SK-N-SH (cell line): Measurements from ENCODE around the gene CCDC47. TPM values are rescaled to one million over a fixed set of nuclear protein-coding genes. Genes with fewer than 3 reads are reported as not detected.

Source experiments
- CTCF ChIA-PET: fragments of 300-600, 350-600 bp; formaldehyde crosslinking; extraction: SDS; loops from one replicate; lab custom pipeline; 2021; lab: Yijun Ruan, JAX
- POLR2A ChIA-PET: fragments of 350-600 bp; sonication (Branson Sonifier 250); formaldehyde crosslinking; extraction: SDS; loops from one replicate; lab custom pipeline; 2020; ENCODE audit warnings: antibody characterized with exemption, inconsistent platforms; lab: Yijun Ruan, JAX
- DNase-seq: peaks from one replicate; pipeline ENCODE4 v3.0.0; 2012
- H2AFZ ChIP-seq: fragments of 200-600 bp; sonication (generic); 2 replicates; pipeline ENCODE4 v1.8.1; 2016; ENCODE audit warnings: antibody characterized with exemption, mild to moderate bottlenecking, low read depth
- H3F3A ChIP-seq: fragments of 200-600 bp; sonication (generic); replicated peaks from 2 replicates; pipeline ENCODE3; 2016; ENCODE audit warnings: antibody characterized with exemption, mild to moderate bottlenecking; ENCODE audit not compliant: insufficient read depth
- H3K27ac ChIP-seq, 2 experiments: fragments of 200-500 bp in 1 of 2; fragments of 200-600 bp in 1 of 2; sonication (Bioruptor generic) in 1 of 2; sonication (generic), shearing (Covaris generic) in 1 of 2; 2 replicates each; pipeline versions ENCODE4 v1.5.1 to v1.6.1; 2014 to 2016; ENCODE audit warnings: low read depth in 2 of 2, inconsistent platforms in 1 of 2, low read length in 1 of 2, mild to moderate bottlenecking in 1 of 2, mixed read lengths in 1 of 2
- H3K27me3 ChIP-seq: fragments of 200-600 bp; sonication (generic), shearing (Covaris generic); 2 replicates; pipeline ENCODE4 v1.6.1; 2016; ENCODE audit warnings: mixed run types; ENCODE audit not compliant: insufficient read depth
- H3K36me3 ChIP-seq, 2 experiments: fragments of 200-500 bp in 1 of 2; fragments of 200-600 bp in 1 of 2; sonication (Bioruptor generic) in 1 of 2; sonication (generic) in 1 of 2; replicated peaks in 1 of 2; 2 replicates each; pipeline versions ENCODE3 to v1.5.1; 2014 to 2016; ENCODE audit warnings: low read length in 1 of 2, mild to moderate bottlenecking in 1 of 2; ENCODE audit not compliant: insufficient read depth in 2 of 2, control insufficient read depth in 1 of 2
- H3K4me1 ChIP-seq, 2 experiments: fragments of 200-500 bp in 1 of 2; fragments of 200-600 bp in 1 of 2; sonication (Bioruptor generic) in 1 of 2; sonication (generic), shearing (Covaris generic) in 1 of 2; 2 replicates each; pipeline versions ENCODE4 v1.5.1 to v1.6.1; 2014 to 2016; ENCODE audit warnings: low read depth in 1 of 2, low read length in 1 of 2, mixed run types in 1 of 2; ENCODE audit not compliant: insufficient read depth in 2 of 2, control insufficient read depth in 1 of 2
- H3K4me2 ChIP-seq: fragments of 200-600 bp; sonication (generic), shearing (Covaris generic); 2 replicates; pipeline ENCODE4 v1.6.1; 2017; ENCODE audit warnings: mixed run types
- H3K4me3 ChIP-seq, 2 experiments: fragments of 200-500 bp in 1 of 2; fragments of 200-600 bp in 1 of 2; sonication (Bioruptor generic) in 1 of 2; sonication (generic), shearing (Covaris generic) in 1 of 2; 2 replicates each; pipeline versions ENCODE4 v1.5.1 to v1.8.1; 2014 to 2016; ENCODE audit warnings: low read depth in 2 of 2, inconsistent platforms in 1 of 2, low read length in 1 of 2, mild to moderate bottlenecking in 1 of 2, mixed read lengths in 1 of 2, moderate library complexity in 1 of 2
- H3K79me2 ChIP-seq: fragments of 200-600 bp; sonication (generic); 2 replicates; pipeline ENCODE4 v1.8.1; 2017; ENCODE audit warnings: mild to moderate bottlenecking; ENCODE audit not compliant: insufficient read depth
- H3K9ac ChIP-seq: fragments of 200-600 bp; sonication (generic); 2 replicates; pipeline ENCODE4 v1.6.1; 2017; ENCODE audit warnings: mixed run types
- H3K9me2 ChIP-seq: fragments of 200-600 bp; sonication (generic); 2 replicates; pipeline ENCODE4 v1.6.1; 2017; ENCODE audit warnings: mixed run types
- H3K9me3 ChIP-seq: fragments of 200-600 bp; sonication (generic); 2 replicates; pipeline ENCODE4 v1.6.1; 2017; ENCODE audit warnings: mixed run types, mild to moderate bottlenecking, moderate library complexity
- H4K20me1 ChIP-seq: fragments of 200-600 bp; sonication (generic); 2 replicates; pipeline ENCODE4 v1.6.1; 2017; ENCODE audit warnings: mild to moderate bottlenecking, mixed run types; ENCODE audit not compliant: insufficient read depth
- FOXM1 ChIP-seq: IDR thresholded peaks from 2 replicates; pipeline ENCODE4 v1.4.0; 2012; ENCODE audit warnings: low read depth, mild to moderate bottlenecking
- RAD21 ChIP-seq: IDR thresholded peaks from 2 replicates; pipeline ENCODE4 v1.6.1; 2012; ENCODE audit warnings: mild to moderate bottlenecking, low read length
- SMC3 ChIP-seq: IDR thresholded peaks from 2 replicates; pipeline ENCODE4 v1.6.1; 2012; ENCODE audit warnings: low read depth, low read length, improper control_type of control experiment
- WGBS: methylation state at CpG from one replicate; pipeline ENCODE4 v1.1.6; 2017; ENCODE audit warnings: low lambda C conversion rate; 5-methylcytosine and 5-hydroxymethylcytosine counted together
- polyA plus RNA-seq, 3 experiments: library from polyadenylated mRNA; depleted of rRNA; stranded (reverse); fragments of >200 nt; gene quantifications; 2 replicates each; pipeline ENCODE4 v1.2.3, GENCODE V29; 2012
- TF ChIP-seq, protein P1 (sequence below): IDR thresholded peaks from 2 replicates; pipeline ENCODE4 v1.6.1; 2012; ENCODE audit warnings: mild to moderate bottlenecking, low read depth, low read length, moderate library complexity
- TF ChIP-seq, protein P2 (sequence below): fragments of 200-600 bp; sonication (generic); IDR thresholded peaks from 2 replicates; pipeline ENCODE4 v1.6.1; 2017; ENCODE audit warnings: antibody characterized with exemption, mild to moderate bottlenecking, moderate library complexity

Gene CCDC47
- polyA plus RNA-seq, 1 of the 3 experiments (the other 2 are of a cell fraction) = 76.6 TPM

DNA sequence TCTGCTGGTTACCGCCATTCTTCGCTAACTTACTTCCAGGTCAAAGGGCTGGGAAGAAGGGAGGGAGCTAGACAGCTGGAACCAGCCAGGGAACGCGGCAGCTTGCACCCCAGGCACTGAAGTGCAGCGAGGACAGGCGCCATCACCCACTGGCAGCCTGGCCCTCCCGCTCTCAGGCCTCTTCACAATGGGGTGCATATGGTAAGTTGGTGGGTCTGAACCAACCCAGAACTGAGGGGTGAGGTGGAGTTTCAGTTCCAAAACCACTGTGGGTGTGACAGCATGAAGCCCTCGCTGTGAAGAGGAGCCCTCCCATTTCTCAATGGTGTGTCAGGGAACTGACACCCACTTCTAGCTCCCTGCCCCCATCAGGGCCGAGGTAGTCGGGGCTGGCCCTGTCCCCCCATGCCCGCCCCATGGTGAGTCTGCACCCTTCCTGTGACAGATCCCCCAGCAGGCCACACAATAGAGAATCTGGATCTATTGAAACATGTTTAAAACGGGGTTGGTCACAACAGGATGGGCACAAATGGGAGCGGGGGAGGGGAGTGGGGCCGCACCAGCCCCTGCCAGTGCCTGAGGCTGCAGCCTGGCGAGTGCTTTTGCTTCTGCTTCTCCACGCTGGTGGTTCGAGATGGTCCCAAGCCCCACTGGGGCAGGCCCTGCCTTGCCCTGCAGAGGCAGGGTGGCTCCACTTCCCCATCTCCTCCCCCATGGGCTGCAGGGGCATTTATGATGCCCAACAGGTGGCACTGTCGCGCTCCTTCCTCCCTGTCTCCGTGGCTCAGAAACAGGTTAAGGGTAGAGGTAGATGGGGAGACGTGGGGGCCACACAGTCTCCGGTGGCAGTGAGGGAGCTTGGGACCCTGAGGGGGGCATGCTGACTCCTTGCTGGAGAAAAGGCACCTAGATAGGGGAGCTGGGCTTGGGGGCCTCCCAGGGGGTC is 75.8 kb downstream of the CCDC47 start:
- POLR2A ChIA-PET = interaction anchor here (0.9 to 5.1 kb wide), 9 partner anchors 10 to 255 kb away, joined by 3 to 36 read pairs (median 3); partner anchors contain the start of genes CCDC47, DDX42 and MAP3K3
- CTCF ChIA-PET = interaction anchor here (0.7 to 14.8 kb wide), 29 partner anchors 9 to 272 kb away, joined by 3 to 233 read pairs (median 3); partner anchors contain the start of gene MAP3K3

More for the DNA sequence above, 75.8 kb downstream of the CCDC47 start:
- Histone ChIP-seq H3K27me3 (no peaks in the 10 kb centered on the region), H3K9me3 (no peaks in the 10 kb centered on the region), H3K4me2 (peak overlapping the region; percentile 99; the same call in 1 of the 2 replicates), H3K27ac (peak overlapping the region; percentile 25 to 98; a peak in 3 of 4 replicates), H3K4me3 (no peak overlapping the region; a peak in 1 of 4 replicates), H3K4me1 (peaks cover 9 to 72% of the 10 kb centered on the region in 2 experiments; a peak in 3 of 4 replicates), H3K79me2 (peaks cover 25% of the 10 kb centered on the region), H4K20me1 (peaks cover 11% of the 10 kb centered on the region), H2AFZ (no peak overlapping the region), H3K36me3 (peaks cover 8 to 30% of the 10 kb centered on the region in 2 experiments), H3F3A (peaks cover 51% of the 10 kb centered on the region), H3K9ac (no peak overlapping the region), H3K9me2 (no peaks in the 10 kb centered on the region)
- TF ChIP-seq, protein P1, sequence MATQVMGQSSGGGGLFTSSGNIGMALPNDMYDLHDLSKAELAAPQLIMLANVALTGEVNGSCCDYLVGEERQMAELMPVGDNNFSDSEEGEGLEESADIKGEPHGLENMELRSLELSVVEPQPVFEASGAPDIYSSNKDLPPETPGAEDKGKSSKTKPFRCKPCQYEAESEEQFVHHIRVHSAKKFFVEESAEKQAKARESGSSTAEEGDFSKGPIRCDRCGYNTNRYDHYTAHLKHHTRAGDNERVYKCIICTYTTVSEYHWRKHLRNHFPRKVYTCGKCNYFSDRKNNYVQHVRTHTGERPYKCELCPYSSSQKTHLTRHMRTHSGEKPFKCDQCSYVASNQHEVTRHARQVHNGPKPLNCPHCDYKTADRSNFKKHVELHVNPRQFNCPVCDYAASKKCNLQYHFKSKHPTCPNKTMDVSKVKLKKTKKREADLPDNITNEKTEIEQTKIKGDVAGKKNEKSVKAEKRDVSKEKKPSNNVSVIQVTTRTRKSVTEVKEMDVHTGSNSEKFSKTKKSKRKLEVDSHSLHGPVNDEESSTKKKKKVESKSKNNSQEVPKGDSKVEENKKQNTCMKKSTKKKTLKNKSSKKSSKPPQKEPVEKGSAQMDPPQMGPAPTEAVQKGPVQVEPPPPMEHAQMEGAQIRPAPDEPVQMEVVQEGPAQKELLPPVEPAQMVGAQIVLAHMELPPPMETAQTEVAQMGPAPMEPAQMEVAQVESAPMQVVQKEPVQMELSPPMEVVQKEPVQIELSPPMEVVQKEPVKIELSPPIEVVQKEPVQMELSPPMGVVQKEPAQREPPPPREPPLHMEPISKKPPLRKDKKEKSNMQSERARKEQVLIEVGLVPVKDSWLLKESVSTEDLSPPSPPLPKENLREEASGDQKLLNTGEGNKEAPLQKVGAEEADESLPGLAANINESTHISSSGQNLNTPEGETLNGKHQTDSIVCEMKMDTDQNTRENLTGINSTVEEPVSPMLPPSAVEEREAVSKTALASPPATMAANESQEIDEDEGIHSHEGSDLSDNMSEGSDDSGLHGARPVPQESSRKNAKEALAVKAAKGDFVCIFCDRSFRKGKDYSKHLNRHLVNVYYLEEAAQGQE = no peak
- TF ChIP-seq RAD21 (peak; percentile 26; the same call in 1 of the 2 replicates), FOXM1 (no peak), SMC3 (peak; percentile 15; the same call in 1 of the 2 replicates)
- TF ChIP-seq, protein P2, sequence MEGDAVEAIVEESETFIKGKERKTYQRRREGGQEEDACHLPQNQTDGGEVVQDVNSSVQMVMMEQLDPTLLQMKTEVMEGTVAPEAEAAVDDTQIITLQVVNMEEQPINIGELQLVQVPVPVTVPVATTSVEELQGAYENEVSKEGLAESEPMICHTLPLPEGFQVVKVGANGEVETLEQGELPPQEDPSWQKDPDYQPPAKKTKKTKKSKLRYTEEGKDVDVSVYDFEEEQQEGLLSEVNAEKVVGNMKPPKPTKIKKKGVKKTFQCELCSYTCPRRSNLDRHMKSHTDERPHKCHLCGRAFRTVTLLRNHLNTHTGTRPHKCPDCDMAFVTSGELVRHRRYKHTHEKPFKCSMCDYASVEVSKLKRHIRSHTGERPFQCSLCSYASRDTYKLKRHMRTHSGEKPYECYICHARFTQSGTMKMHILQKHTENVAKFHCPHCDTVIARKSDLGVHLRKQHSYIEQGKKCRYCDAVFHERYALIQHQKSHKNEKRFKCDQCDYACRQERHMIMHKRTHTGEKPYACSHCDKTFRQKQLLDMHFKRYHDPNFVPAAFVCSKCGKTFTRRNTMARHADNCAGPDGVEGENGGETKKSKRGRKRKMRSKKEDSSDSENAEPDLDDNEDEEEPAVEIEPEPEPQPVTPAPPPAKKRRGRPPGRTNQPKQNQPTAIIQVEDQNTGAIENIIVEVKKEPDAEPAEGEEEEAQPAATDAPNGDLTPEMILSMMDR = peak; percentile 66
- 90% methylated on average over 22 of the region's 22 CpGs for WGBS
- DNase-seq = peak; percentile 71
